HL-60 (cell line): ENCODE results near the gene SOX10.

Source experiments
- DNase-seq, 2 experiments: peaks; one replicate each; pipeline ENCODE4 v3.0.0-alpha.2; 2010 to 2020; ENCODE audit warnings: low read depth in 1 of 2, low spot score in 1 of 2
- H3K27ac ChIP-seq: fragments of 250-450 bp; sonication (Bioruptor Pico); replicated peaks from 2 replicates; pipeline ENCODE4 v1.5.1; 2020; ENCODE audit warnings: mild to moderate bottlenecking, moderate library complexity
- H3K27me3 ChIP-seq: fragments of 250-450 bp; sonication (Bioruptor Pico); 2 replicates; pipeline ENCODE4 v1.5.1; 2021; ENCODE audit warnings: mild to moderate bottlenecking, moderate library complexity; ENCODE audit not compliant: insufficient read depth, poor library complexity, severe bottlenecking
- H3K4me3 ChIP-seq: replicated peaks from 2 replicates; pipeline ENCODE4 v1.5.1; 2011; ENCODE audit warnings: mild to moderate bottlenecking, control low read depth, low read length; ENCODE audit not compliant: insufficient read depth
- GABPA ChIP-seq: IDR thresholded peaks from 2 replicates; pipeline ENCODE4 v1.6.1; 2012; ENCODE audit warnings: low read depth
- POLR2AphosphoS5 ChIP-seq: IDR thresholded peaks from 2 replicates; pipeline ENCODE4 v1.6.1; 2012; ENCODE audit warnings: low read depth
- SPI1 ChIP-seq: IDR thresholded peaks from 2 replicates; pipeline ENCODE4 v1.6.1; 2012; ENCODE audit warnings: low read depth, mild to moderate bottlenecking, borderline replicate concordance
- TF ChIP-seq, protein P1 (sequence below): IDR thresholded peaks from 2 replicates; pipeline ENCODE4 v1.6.1; 2012; ENCODE audit warnings: low read depth; ENCODE audit not compliant: insufficient replicate concordance
- TF ChIP-seq, protein P2 (sequence below): IDR thresholded peaks from one replicate; pipeline ENCODE4 v1.5.1; 2011; ENCODE audit warnings: low read length, control low read depth, inconsistent platforms; ENCODE audit not compliant: insufficient read depth

The SOX10 gene

GRCh38 chr22:37967147-37967546 is 17.2 kb downstream of the SOX10 start:
- TF ChIP-seq, protein P1, sequence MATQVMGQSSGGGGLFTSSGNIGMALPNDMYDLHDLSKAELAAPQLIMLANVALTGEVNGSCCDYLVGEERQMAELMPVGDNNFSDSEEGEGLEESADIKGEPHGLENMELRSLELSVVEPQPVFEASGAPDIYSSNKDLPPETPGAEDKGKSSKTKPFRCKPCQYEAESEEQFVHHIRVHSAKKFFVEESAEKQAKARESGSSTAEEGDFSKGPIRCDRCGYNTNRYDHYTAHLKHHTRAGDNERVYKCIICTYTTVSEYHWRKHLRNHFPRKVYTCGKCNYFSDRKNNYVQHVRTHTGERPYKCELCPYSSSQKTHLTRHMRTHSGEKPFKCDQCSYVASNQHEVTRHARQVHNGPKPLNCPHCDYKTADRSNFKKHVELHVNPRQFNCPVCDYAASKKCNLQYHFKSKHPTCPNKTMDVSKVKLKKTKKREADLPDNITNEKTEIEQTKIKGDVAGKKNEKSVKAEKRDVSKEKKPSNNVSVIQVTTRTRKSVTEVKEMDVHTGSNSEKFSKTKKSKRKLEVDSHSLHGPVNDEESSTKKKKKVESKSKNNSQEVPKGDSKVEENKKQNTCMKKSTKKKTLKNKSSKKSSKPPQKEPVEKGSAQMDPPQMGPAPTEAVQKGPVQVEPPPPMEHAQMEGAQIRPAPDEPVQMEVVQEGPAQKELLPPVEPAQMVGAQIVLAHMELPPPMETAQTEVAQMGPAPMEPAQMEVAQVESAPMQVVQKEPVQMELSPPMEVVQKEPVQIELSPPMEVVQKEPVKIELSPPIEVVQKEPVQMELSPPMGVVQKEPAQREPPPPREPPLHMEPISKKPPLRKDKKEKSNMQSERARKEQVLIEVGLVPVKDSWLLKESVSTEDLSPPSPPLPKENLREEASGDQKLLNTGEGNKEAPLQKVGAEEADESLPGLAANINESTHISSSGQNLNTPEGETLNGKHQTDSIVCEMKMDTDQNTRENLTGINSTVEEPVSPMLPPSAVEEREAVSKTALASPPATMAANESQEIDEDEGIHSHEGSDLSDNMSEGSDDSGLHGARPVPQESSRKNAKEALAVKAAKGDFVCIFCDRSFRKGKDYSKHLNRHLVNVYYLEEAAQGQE: no peak
- TF ChIP-seq, protein P2, sequence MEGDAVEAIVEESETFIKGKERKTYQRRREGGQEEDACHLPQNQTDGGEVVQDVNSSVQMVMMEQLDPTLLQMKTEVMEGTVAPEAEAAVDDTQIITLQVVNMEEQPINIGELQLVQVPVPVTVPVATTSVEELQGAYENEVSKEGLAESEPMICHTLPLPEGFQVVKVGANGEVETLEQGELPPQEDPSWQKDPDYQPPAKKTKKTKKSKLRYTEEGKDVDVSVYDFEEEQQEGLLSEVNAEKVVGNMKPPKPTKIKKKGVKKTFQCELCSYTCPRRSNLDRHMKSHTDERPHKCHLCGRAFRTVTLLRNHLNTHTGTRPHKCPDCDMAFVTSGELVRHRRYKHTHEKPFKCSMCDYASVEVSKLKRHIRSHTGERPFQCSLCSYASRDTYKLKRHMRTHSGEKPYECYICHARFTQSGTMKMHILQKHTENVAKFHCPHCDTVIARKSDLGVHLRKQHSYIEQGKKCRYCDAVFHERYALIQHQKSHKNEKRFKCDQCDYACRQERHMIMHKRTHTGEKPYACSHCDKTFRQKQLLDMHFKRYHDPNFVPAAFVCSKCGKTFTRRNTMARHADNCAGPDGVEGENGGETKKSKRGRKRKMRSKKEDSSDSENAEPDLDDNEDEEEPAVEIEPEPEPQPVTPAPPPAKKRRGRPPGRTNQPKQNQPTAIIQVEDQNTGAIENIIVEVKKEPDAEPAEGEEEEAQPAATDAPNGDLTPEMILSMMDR: no peak
- no peak for TF ChIP-seq GABPA
- TF ChIP-seq SPI1: no peak
- no peak for TF ChIP-seq POLR2AphosphoS5
- H3K27ac ChIP-seq: no peak overlapping the region
- H3K27me3 ChIP-seq: no peaks in the 10 kb centered on the region
- H3K4me3 ChIP-seq: no peak overlapping the region
- no peak for DNase-seq

DNA sequence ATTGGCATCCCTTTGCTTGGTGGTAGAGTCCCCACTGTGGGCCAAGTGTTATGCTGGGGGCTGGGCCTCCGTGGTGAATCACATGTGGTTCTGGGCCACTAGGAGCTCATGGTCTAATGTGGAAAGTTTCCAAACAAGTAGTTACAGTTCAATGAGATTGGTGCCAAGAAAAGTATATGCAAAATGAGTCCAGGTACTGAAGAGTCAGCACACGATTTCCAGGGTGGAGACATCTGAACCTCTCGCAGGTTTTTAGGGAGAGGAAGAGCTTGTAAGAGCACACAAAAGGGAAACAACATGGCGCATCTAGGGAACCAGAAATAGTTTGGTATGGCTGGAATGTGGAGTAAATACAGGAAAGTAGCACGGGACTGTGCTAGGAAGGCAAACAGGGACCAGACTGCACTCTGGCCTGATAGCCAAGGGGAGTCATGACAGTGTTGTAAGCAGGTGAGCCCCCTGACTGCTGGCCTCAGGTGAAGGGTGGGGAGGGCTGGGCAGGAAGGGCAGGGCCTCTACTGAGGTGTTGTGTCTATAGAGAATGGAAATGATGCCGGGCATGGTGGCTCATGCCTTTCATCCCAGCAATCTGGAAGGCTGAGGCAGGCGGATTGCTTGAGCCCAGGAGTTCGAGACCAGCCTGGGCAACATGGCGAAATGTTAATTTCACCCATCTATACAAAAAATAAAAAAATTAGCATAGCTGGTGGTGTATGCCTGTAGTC is 18.3 kb downstream of the SOX10 start:
- Histone ChIP-seq H3K27ac (no peak overlapping the region), H3K4me3 (no peak overlapping the region), H3K27me3 (no peaks in the 10 kb centered on the region)
- TF ChIP-seq SPI1 (no peak), POLR2AphosphoS5 (no peak), GABPA (no peak)
- TF ChIP-seq, protein P2: no peak
- TF ChIP-seq, protein P1: no peak
- no peak for DNase-seq

DNA sequence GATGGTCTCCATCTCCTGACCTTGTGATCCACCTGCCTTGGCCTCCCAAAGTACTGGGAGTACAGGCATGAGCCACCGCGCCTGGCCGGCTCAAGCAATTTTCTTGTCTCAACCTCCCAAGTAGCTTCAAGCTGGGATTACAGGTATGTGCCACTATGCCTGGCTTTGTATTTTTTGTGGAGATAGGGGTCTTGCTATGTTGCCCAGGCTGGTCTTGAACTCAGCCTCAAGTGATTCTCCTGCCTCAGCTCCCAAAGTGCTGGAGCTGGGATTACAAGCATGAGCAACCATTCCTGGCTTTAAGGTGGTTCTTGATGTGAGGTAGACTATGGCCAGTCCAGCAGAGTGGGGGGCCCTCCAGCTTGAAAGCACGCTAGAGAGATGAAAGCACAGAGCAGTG is 23.3 kb downstream of the SOX10 start:
- Histone ChIP-seq H3K27me3 (no peaks in the 10 kb centered on the region), H3K27ac (no peak overlapping the region), H3K4me3 (no peak overlapping the region)
- no peak for DNase-seq
- TF ChIP-seq POLR2AphosphoS5: no peak
- TF ChIP-seq, protein P1: no peak
- TF ChIP-seq, protein P2: no peak
- TF ChIP-seq GABPA: no peak
- no peak for TF ChIP-seq SPI1
